Glutamatergic neuron (in vitro differentiated cells): ENCODE data around the gene ACP4. TPM values are rescaled to one million over a fixed set of nuclear protein-coding genes. Genes with fewer than 3 reads are reported as not detected.
"Not testable (repeated sequence)": the region's sequence is repeated elsewhere in the genome, so short reads cannot be mapped to it uniquely, and the experiment has no call there.

Experiments
- DNase-seq: peaks from one replicate; pipeline ENCODE4 v3.0.0; 2022
- H3K27ac Mint-ChIP-seq: one replicate; pipeline ENCODE4 v1.8.0; 2020; ENCODE audit warnings: mild to moderate bottlenecking, mixed read lengths, inconsistent platforms; ENCODE audit not compliant: unreplicated experiment
- H3K27me3 Mint-ChIP-seq: one replicate; pipeline ENCODE4 v1.8.0; 2020; ENCODE audit warnings: mild to moderate bottlenecking, moderate library complexity, mixed read lengths, inconsistent platforms; ENCODE audit not compliant: unreplicated experiment
- H3K36me3 Mint-ChIP-seq: one replicate; pipeline ENCODE4 v1.8.0; 2020; ENCODE audit warnings: mild to moderate bottlenecking, mixed read lengths, inconsistent platforms; ENCODE audit not compliant: unreplicated experiment
- H3K4me1 Mint-ChIP-seq: one replicate; pipeline ENCODE4 v1.8.0; 2020; ENCODE audit warnings: mild to moderate bottlenecking, low read depth, mixed read lengths, inconsistent platforms; ENCODE audit not compliant: unreplicated experiment
- H3K4me3 Mint-ChIP-seq: one replicate; pipeline ENCODE4 v1.8.0; 2020; ENCODE audit warnings: mild to moderate bottlenecking, mixed read lengths, inconsistent platforms; ENCODE audit not compliant: unreplicated experiment
- H3K9me3 Mint-ChIP-seq: one replicate; pipeline ENCODE4 v1.8.0; 2020; ENCODE audit warnings: mild to moderate bottlenecking, moderate library complexity, mixed read lengths, inconsistent platforms; ENCODE audit not compliant: unreplicated experiment
- long read RNA-seq: library from polyadenylated mRNA; unstranded; transcript quantifications from one replicate; pipeline ENCODE4 v2.0.0, GENCODE V29; 2020; ENCODE audit not compliant: unreplicated experiment
- total RNA-seq: library from RNA; stranded (reverse); fragmentation: NEBNext Ultra II Directional; extraction: Animal tissue kit (Norgen Biotek cat#: 25700); gene quantifications from one replicate; pipeline ENCODE4 v1.2.1, GENCODE V29; 2021; ENCODE audit not compliant: unreplicated experiment
- TF ChIP-seq, protein P1 (sequence below): fragments of 200-600 bp; sonication (generic); IDR thresholded peaks from one replicate; pipeline ENCODE4 v1.5.0; 2021; ENCODE audit not compliant: partially characterized antibody, unreplicated experiment

The ACP4 gene, protein sequence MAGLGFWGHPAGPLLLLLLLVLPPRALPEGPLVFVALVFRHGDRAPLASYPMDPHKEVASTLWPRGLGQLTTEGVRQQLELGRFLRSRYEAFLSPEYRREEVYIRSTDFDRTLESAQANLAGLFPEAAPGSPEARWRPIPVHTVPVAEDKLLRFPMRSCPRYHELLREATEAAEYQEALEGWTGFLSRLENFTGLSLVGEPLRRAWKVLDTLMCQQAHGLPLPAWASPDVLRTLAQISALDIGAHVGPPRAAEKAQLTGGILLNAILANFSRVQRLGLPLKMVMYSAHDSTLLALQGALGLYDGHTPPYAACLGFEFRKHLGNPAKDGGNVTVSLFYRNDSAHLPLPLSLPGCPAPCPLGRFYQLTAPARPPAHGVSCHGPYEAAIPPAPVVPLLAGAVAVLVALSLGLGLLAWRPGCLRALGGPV
- total RNA-seq = not detected
- long read RNA-seq = 0 reads

DNA sequence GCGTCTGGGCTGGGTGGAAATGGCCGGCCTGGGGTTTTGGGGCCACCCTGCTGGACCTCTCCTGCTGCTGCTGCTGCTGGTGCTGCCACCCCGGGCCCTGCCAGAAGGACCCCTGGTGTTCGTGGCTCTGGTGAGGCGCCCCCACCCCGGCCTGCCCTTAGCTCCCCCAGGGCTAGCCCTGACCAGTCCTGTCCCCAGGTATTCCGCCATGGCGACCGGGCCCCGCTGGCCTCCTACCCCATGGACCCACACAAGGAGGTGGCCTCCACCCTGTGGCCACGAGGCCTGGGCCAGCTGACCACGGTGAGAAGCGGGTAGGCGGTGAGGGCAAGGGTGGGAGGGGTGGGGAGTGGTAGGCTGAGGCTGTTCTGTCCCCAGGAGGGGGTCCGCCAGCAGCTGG, at the start of gene ACP4:
Gene ACP4, plus strand, starts transcription at position 20 of the 400 bp plus-strand sequence. Its CDS starts 0 bp downstream, at position 20.
- TF ChIP-seq, protein P1, sequence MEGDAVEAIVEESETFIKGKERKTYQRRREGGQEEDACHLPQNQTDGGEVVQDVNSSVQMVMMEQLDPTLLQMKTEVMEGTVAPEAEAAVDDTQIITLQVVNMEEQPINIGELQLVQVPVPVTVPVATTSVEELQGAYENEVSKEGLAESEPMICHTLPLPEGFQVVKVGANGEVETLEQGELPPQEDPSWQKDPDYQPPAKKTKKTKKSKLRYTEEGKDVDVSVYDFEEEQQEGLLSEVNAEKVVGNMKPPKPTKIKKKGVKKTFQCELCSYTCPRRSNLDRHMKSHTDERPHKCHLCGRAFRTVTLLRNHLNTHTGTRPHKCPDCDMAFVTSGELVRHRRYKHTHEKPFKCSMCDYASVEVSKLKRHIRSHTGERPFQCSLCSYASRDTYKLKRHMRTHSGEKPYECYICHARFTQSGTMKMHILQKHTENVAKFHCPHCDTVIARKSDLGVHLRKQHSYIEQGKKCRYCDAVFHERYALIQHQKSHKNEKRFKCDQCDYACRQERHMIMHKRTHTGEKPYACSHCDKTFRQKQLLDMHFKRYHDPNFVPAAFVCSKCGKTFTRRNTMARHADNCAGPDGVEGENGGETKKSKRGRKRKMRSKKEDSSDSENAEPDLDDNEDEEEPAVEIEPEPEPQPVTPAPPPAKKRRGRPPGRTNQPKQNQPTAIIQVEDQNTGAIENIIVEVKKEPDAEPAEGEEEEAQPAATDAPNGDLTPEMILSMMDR = no peak
- Mint-ChIP-seq H3K27me3 (peaks cover 3% of the 10 kb centered on the region), H3K36me3 (peaks cover 7% of the 10 kb centered on the region), H3K4me1 (no peaks in the 10 kb centered on the region), H3K4me3 (no peak within 1 kb of the TSS), H3K27ac (peak within 1 kb of the TSS; percentile 14), H3K9me3 (peaks cover 7% of the 10 kb centered on the region)
- DNase-seq = no peak

DNA sequence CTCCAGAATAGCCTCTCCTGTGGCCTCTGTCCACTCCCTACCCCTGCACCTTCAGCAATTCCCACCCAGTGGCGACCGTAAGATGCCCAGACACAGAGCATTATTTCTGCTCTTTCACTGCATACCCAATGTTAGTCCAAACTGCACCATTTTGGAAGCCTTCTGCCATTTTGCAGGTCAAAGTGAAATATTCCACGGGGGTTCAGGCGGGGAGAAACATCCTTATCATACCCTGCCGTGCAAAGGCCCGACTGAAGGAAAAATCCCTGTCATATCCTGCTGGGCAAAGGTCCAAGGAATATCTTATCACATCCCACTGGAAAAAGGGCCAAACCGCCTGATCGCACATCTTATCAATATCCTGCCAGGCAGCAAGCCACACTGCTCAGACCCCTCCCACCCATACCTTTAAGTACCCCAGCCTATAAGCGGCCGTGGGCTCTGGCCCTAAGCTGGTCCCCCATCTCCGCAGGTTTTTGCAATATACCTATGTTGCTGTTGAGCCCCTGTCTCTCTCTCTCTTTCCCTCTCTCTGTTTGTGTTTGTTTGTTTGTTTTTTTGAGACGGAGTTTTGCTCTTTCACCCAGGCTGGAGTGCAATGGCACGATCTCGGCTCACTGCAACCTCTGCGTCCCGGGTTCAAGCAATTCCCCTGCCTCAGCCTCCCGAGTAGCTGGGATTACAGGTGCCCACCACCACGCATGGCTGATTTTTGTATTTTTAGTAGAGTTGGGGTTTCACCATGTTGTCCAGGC, 48.9 kb upstream of the ACP4 start:
- Mint-ChIP-seq H3K36me3 (no peaks in the 10 kb centered on the region), H3K4me1 (peaks cover 3% of the 10 kb centered on the region), H3K27ac (no peak overlapping the region), H3K27me3 (peaks cover 4% of the 10 kb centered on the region), H3K4me3 (no peak overlapping the region), H3K9me3 (peaks cover 2% of the 10 kb centered on the region)
- TF ChIP-seq, protein P1 = no peak
- DNase-seq = no peak

DNA sequence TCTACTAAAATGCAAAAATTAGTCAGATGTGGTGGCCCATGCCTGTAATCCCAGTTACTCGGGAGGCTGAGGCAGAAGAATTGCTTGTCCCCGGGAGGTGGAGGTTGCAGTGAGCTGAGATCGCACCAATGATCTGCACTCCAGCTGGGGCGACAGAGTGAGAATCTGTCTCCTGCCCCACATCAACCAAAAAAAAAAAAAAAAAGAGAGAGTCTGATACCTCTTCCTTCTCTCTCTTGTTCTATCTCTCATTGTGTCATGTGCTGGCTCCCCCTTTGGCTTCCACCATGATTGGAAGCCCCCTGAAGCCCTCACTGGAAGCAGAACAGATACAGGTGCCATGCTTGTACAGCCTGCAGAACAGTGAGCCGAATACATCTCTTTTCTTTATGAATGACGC, 46.7 kb upstream of the ACP4 start:
- TF ChIP-seq, protein P1 = no peak
- Mint-ChIP-seq H3K4me3 (no peak overlapping the region), H3K36me3 (no peaks in the 10 kb centered on the region), H3K27ac (no peak overlapping the region), H3K27me3 (peaks cover 7% of the 10 kb centered on the region), H3K4me1 (peaks cover 3% of the 10 kb centered on the region), H3K9me3 (peaks cover 2% of the 10 kb centered on the region)
- no peak for DNase-seq

DNA sequence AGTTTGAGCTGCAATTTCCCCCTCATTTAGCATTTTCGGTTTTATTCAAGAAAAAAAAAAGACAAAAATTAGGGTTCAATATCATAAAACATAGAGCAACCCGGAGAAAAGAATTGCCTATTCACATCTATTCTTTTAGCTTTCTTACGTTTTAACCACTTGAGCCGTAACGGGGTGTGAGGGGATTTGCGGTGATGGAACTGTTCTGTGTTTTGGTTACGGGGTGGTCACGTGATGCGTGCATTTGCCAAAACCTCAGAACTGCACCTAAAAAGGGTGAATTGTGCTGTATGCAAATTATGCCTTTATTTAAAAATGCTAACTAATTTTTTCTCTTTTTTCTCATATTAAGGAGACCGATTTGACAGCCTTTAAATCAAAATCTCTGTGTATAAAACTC, 45.0 kb upstream of the ACP4 start:
- DNase-seq = no peak
- TF ChIP-seq, protein P1 = no peak
- H3K27me3 Mint-ChIP-seq = peaks cover 5% of the 10 kb centered on the region
- no peak overlapping the region for H3K27ac Mint-ChIP-seq
- H3K4me3 Mint-ChIP-seq = no peak overlapping the region
- H3K4me1 Mint-ChIP-seq = peaks cover 3% of the 10 kb centered on the region
- no peaks in the 10 kb centered on the region for H3K36me3 Mint-ChIP-seq
- peaks cover 2% of the 10 kb centered on the region for H3K9me3 Mint-ChIP-seq

DNA sequence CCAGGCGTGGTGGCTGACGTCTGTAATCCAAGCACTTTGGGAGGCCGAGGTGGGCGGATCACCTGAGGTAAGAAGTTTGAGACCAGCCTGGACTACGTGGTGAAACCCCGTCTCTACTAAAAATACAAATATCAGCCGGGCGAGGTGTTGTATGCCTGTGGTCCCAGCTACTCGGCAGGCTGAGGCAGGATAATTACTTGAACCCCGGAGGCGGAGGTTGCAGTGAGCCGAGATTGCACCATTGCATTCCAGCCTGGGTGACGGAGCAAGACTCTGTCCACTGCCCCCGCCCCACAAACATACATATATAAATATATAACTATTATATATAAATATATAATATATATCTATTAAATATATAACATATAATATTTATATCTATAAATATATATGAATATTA, 43.1 kb upstream of the ACP4 start:
- H3K27me3 Mint-ChIP-seq, H3K9me3 Mint-ChIP-seq, H3K4me3 Mint-ChIP-seq, DNase-seq, H3K36me3 Mint-ChIP-seq, H3K27ac Mint-ChIP-seq, H3K4me1 Mint-ChIP-seq: not testable (repeated sequence)
